ENCODE data around the gene TTLL4.
"Not testable (repeated sequence)": the region's sequence is repeated elsewhere in the genome, so short reads cannot be mapped to it uniquely, and the experiment has no call there.

TTLL4 gene

DNA sequence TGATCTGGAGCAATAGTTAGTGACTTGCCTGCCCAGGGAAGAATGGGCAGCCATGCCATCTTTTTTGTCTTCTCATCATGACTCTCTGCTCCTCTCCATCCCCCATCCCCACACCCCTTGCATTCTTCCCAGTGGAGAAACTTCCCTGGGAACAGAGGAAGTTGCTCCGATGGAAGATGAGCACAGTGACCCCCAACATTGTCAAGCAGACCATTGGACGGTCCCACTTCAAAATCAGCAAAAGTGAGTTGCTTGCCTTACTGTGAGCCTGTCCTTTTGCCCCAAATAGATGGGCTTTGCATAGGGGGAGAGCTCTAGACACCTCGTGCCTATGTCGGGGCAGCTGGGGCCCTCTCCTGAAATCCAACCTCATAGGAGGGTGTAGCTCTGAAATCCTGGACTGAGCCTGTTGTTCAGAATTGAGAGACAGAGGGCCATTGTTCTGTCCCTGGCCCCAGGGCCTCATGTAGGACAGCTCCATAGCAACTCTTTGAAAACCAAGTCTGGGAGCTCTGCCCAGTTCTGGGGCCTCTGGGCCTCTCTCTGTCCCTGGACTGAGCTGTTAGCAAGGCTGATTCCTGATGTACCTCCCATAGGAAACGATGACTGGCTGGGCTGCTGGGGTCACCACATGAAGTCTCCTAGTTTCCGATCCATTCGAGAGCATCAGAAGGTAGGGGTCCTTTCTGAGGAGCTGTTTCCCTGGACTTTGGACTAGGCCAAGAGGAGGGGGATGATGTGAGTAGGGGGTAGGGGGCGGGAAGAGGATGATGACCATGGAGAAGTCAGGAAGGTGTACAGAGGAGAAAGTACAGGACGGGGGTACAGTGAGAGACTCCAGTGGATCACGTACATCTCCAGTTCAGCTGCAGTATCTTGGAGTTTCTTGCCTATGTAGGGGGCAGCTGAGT is 35.2 kb downstream of the TTLL4 start:
- no peak for DNase-seq (ENCODE audit: low read depth)

DNA sequence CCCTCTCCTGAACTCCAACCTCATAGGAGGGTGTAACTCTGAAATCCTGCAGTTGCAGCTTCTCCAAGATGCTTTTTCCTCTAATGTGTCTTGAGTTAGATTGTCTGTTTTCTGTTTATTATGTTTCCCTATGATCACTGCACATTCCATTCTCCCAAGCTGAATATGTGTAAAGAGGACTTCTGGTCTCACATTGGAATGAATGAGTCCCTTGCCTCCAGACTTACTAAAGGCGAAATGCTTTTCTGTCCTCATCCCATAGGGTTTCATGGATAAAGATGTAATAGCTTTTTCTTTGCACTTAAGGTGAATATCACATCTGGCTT is 35.8 kb downstream of the TTLL4 start:
- DNase-seq (ENCODE audit: low read depth), result no peak

DNA sequence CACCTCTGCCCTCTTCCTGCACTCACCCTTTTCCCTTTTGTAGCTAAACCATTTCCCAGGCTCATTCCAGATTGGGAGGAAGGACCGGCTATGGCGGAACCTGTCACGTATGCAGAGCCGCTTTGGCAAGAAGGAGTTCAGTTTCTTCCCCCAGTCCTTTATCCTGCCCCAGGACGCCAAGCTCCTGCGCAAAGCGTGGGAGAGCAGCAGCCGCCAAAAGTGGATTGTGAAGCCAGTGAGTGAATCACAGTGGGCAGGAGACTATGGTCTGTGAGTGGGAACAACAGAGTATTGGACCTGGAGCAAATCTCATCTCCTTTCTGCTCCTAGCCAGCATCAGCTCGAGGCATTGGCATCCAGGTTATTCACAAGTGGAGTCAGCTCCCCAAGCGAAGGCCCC is 36.3 kb downstream of the TTLL4 start:
- DNase-seq (ENCODE audit: low read depth), result no peak

DNA sequence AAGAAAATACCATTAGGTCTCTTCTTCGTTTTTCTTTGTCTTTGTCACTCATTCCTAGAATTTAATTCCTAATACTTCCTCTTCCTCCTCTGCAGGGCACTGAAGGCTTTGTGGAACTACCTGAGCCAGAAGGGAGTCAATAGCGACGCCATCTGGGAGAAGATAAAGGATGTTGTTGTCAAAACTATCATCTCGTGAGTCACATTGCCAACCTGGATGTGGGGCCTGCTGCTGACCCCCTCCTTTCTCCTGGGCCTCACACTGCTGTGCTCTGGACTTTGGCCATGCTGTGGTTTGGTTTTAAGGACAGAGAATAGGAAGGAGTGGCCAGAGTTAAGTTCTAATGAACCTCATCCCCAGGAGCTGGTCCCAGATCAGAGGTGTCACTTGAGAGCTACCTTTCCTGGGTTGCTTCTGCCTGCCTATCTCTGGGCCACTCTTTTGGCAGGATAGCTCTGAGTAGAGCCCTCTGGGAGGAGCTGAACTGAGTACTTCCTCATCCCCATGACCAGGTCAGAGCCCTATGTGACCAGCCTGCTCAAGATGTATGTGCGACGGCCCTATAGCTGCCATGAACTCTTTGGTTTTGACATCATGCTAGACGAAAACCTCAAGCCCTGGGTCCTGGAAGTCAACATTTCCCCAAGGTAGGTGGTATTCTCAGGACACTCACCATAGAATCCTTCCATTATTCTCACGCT is 38.3 kb downstream of the TTLL4 start:
- DNase-seq (ENCODE audit: low read depth), result no peak

DNA sequence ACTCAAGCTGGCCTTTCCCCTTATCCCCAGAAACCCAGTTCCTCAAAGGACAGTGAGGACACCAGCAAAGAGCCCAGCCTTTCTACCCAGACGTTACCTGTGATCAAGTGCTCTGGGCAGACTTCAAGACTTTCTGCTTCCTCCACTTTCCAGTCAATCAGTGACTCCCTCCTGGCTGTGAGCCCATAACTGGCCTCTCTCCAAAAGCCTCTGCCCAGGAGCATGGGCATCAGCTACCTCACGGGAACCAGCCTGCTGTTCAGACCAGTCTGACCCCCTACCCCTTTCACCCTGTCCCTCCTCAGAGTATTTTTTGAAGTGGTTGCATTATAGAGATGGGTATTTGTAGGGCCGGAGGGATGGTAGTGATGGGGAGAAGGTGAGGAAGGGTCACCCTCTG is 43.6 kb downstream of the TTLL4 start:
- DNase-seq (ENCODE audit: low read depth), result no peak

DNA sequence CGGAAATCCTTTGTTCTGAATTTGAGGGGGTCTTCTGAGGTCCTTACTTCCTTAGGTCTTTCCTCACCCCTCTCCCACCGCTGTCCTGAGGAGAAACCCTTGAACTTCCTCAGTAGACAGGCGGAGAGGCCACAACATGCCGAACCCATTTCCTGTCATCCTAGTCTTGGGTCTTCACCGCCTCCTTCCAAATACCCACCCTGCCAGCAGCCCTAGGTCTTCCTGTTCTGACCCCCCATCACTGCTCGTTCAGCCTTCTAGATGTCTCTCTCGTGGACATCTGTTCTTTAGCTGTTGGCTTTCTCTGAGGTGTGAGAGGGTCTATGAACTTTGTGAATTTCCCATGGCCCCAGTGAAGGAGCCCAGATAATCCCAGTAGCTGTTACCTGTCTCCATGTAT is 44.1 kb downstream of the TTLL4 start:
- no peak for DNase-seq (ENCODE audit: low read depth)

DNA sequence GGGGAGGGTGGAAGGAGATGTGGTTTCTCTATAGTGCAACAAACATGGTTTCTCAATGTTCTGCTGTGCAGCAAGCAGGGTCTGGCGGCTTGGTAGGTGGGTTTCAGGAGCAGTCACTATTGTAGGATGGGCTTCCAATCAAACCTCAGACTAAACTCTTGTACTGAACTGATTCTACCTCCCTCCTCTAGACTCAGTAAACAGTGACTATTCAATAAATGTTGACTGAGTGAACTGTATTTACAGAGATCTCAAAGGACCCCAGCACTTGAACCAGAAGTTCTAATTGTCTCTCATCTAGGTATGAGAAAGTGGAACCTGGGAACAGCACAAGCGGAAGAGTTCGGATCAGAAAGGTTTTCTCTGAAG is 44.5 kb downstream of the TTLL4 start:
- no peak for DNase-seq (ENCODE audit: low read depth)

DNA sequence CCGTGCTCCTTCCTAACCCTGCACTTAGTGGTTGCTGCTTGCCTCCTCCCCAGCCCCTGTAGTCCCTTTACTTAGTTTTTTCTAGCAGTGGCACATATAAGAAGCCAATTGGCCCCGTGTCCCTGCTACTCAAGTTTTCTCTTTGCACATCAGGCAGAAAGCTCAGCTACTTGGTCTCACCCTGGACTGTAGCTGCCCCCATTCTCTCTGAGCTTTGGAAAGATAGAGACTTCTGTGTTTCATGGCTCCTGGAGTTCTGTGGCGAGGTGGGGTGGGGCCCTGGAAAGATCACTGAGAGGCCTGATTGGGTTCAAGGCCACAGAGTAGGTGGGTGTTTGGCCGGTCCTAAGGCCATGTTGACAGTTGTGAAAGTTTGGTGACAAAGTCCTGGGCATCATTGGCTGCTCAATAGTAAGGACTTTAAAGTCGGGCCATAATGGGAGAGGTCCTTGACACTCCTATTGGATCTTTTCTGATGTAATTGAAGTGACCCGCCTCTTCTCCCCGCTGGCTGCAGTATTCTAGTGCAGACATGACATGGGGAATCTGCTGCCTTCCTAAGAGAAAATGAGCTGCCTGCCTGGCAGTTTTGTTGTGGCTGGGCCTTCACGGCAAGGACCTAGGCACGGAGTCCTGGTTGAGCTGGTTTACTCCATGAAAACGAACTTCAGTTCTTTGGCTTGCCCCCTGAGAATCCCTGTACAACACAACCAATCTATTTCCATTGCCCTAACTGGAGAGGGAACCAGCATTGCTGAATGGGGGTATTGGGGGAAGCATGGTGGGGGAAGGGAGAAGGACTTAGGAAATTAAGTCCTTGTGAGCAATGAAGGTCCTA is 45.2 kb downstream of the TTLL4 start:
- no peak for DNase-seq (ENCODE audit: low read depth)

DNA sequence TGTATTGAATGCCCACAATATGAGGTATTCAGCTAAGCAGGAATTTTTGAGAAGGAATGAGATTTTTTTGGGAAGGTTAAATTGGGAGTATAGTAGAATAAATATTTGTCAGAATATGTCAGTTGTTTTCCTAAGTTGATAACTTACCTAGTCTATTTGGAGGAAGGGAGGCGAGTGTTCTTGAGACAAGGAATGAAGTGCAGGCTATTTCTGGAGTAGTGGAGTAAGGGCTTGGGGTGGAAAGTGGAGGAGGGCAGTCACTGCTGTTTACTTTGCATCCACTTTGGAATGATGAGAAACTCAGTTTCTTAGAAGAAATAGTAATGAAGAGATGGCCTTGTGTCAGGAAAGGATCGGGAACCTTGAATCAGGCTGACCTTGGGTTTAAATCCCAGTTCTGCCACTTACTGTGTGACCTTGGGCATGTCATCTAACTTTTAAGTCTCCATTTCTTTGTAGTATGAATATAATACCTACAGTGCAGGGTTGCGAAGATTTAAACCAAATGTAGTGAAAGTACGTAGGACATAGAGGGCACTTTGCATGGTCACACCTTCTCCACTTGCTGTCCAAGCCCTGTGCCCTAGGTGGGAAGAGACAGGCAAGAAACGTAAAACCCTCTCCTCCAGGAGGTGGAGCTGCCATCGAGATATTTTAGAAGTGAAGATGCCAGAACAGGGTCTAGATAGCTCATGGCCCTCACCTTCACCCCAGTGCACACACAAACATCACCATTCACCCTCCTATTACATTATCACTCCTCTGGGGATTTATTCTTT is 46.2 kb downstream of the TTLL4 start:
- no peak for DNase-seq (ENCODE audit: low read depth)

DNA sequence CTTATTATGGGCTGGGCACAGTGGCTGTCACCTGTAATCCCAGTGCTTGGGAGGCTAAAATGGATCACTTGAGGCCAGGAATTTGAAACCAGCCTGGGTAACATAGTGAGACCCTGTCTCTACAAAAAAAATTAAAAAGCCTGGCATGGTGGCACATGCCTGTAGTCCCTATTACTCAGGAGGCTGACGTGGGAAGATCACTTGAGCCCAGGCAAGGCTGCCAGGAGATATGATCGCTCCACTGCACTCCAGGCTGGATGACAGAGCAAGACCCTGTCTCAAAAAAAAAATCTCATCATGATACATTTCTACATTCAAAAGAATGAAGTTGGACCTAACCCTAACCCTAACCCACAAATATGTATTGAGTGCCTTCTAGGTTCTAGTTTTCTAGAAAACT is 51.2 kb downstream of the TTLL4 start:
- DNase-seq (ENCODE audit: low read depth), result no peak

DNA sequence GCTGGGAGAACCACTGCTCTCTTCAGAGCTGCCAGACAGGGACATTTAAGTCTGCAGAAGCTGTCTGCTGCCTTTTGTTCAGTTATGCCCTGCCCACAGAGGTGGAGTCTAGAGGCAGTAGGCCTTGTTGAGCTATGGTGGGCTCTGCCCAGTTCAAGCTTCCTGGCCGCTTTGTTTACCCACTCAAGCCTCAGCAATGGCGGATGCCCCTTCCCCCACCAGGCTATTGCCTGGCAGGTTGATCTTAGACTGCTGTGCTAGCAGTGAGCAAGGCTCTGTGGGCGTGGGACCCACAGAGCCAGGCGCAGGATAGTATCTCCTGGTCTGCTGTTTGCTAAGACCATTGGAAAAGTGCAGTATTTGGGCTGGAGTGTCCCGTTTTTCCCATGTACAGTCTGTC is 62.1 kb downstream of the TTLL4 start:
- not testable (repeated sequence) for DNase-seq (ENCODE audit: low read depth)

DNA sequence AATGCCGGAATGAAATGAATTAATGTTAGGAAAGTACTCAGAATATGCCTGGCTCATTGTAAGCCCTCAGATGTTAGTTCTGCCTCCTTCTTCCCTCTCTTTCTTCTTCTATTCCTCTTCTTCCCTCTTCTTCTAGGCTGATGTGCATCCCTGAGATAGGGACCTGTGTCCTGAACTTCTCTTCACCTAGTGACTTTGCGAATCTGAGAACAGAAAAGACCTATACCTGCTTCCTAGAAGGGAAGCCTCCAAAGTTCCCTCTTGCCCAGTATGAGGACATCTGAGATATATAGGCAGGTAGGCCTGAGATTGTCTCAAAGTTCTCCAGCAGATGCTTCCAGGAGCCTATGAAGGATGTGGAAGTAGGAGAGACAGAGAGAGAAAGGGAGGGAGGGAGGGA is 63.2 kb downstream of the TTLL4 start:
- DNase-seq (ENCODE audit: low read depth), result no peak

DNA sequence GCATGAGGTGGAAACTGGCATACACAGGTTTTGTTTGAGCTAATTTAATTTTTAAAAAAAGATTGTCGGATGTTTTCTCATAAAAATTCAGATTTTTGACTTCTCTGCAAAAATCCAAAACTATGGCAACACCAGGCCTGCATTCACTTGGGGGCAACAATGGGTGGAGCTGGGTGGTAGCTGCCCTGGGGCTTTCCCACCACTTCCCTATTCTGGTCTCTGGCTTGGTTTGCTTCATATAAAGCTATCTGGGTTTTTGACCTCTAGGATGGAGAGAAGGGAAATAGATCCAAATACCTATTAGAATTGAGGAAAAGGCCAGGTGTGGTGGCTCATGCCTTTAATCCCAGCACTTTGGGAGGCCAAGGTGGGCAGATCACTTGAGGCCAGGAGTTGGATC is 65.9 kb downstream of the TTLL4 start:
- no peak for DNase-seq (ENCODE audit: low read depth)

DNA sequence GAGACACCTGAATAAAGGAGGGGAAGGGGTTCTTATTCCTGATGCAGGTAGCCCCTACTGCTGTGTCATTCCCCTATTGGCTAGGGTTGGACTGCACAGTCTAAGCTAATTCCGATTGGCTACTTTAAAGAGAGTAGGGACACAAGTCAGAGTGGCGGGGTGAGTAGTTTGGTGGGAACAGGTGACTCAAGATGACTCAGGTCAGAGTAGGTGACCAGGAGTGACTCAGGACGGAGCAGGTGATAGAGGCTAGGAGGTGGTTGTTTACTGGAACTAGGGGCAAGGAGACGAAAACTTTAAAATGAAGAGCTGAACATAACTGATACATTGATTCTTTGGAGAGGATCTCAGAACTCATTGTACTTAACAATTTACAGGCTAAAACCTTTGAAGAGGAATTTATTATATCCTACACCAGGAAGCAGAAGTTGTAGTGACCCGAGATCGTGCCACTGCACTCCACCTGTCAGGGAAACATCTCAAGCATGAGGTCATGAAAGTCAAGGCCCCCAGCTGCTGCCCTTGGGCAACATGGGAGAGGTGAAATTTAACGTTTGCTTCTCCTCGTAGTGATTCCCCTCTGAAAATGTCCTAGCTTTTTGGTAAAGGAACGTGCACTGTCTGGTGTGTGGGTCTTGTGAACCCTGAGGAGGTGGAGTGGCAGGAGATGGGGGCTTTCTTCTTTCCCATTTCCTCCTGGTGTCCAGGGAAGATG is 66.8 kb downstream of the TTLL4 start:
- DNase-seq (ENCODE audit: low read depth), result no peak

DNA sequence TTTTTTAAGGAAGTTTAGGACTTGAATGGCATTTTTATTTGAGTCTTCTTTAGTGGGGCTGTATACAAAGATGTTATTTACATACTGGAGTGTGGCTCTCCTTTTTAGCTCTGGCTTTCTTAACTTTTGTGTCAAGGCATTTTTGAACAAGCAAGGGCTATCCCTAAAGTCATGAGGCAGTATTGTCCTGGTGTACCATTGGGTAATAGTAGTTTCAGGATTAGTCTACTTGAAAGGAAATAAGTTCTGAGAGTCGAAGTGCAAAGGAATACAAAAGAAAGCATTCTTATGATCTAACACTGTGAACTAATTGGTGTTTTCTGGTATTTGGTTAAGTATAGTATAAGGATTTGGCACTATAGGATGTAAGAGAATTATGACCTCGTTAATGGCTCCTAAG is 69.4 kb downstream of the TTLL4 start:
- no peak for DNase-seq (ENCODE audit: low read depth)

DNA sequence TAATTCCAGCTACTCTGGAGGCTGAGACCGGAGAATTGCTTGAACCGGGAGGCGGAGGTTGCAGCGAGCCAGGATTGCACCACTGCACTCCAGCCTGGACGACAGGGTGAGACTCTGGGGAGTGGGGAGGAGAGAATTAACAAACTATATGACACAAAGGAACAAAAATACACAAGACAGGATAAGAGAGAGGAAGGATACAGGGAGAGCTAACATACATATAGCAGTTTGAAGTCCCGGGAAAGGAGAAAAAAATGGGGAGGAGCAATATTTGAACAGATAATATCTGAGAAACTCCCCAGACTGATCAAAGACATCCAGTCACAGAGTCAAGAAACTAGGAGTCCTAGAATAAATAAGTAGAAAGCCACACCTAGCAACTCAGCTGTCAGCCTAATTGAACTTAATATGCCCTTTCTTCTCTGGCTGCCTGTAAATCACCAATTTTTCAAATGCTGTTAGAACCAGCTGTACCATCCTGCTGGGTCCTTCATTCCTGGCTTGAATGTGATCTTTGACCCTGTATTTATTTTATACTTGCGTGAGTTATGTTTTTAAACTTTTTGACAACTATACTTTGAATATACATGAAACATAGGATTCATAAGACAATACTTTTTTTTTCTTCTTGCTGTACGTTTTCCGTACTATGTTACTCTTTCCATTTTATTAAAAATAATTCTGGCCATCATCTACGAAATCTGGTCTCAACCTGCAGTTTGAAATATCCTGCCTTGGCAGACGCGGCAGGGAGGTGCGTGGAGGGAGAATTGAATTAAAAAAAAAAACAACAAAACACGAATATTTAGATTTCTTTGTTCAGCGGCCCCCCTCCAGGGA is 70.4 kb downstream of the TTLL4 start:
- DNase-seq (ENCODE audit: low read depth), result no peak

DNA sequence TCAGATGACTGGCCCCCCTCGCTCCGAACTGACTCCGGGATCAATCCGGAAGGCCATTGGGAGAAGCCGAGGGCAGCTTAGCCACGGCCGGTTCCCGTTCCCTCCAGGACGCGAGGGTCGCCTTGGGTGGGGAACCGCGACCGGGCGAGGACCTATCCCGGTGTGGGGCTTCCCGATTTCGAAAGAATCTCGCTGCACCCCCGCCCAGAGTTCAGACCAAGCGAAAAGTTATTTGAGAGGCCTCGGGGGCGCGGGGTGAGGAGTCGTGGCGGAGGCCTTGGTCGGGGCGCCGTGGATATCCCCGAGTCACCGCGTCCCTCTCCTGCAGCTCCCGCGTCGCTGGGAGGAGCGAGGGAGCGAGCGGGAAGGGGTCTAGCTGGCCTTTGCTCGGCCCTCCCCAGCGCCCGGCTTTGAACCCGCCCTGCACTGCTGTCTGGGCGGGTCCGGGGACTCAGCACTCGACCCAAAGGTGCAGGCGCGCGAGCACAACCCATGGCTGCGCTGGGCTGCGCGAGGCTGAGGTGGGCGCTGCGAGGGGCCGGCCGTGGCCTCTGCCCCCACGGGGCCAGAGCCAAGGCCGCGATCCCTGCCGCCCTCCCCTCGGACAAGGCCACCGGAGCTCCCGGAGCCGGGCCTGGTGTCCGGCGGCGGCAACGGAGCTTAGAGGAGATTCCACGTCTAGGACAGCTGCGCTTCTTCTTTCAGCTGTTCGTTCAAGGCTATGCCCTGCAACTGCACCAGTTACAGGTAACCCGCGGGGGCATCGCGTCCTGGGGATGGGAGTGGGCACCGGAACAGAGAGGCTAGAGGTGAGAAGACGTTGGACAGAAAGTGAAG is 71.3 kb downstream of the TTLL4 start, which contains the start of gene CYP27A1:
Gene CYP27A1 (plus strand): TSS at position 457 of the 837 bp plus-strand sequence. CDS start 36 bp downstream, at position 493.
- DNase-seq (ENCODE audit: low read depth), result no peak

DNA sequence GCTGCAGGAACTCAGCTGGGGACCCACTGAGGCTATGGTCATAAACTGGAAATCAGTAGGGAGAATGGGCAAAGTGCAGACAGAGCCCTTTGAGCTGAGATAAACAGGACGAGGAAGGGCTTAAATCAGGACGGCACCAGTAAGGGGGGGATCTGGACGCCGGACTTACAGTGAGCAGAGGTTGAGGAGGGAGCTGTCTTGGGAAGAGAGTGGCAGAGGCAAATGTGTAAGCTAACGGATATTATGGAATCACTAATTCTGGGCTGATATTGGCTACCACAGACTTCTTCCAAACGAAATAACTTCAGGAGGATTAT is 71.9 kb downstream of the TTLL4 start:
- no peak for DNase-seq (ENCODE audit: low read depth)

DNA sequence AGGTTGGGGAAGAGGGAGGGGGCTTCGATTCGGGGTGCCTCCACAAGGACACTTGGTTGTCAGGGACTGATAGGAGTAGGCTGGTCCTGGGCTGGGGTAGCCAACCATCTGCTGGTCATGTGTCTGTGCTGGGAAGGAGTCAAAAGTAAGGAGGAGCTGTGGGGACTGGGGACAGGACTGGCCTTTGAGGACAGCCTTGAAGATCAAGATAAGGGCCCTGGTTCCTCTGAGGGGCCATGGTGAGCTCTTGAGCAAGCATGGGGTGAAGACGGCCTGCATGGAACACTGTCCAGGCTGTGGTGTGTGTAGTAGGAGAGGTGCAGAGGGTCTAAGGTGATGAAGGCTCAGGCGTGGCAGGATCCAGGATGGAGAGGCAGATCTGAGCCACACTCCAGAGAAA is 73.1 kb downstream of the TTLL4 start:
- no peak for DNase-seq (ENCODE audit: low read depth)

DNA sequence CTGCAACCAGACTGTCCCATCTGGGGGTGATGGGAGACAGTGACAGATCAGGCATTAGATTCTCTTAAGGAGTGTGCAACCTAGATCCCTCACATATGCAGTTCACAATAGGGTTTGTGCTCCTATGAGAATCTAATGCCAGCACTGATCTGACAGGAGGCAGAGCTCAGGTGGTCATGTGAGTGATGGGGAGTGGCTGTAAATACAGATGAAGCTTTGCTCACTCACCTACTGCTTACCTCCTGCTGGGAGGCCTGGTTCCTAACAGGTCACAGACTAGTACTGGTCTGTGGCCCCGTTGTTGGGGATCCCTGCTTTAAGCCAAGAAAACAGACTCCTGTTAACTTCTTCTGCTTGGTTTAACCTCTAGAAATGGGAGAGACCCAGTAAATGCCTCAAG is 74.5 kb downstream of the TTLL4 start:
- DNase-seq (ENCODE audit: low read depth), result no peak
